Body of pancreas (tissue), 4 donors: ENCODE results near the gene FANCB. TPM values are rescaled to one million over a fixed set of nuclear protein-coding genes. Genes with fewer than 3 reads are reported as not detected.

Source experiments
- ATAC-seq: fragments of 150-250 bp; one replicate; pipeline ENCODE4 v1.9.1; 2016
- DNase-seq, 4 donors: peaks; one replicate each; pipeline ENCODE4 v3.0.0-alpha.2; 2019
- H3K27ac ChIP-seq, 4 donors: fragments of 200-600 bp; sonication (generic); 1 replicate in 3 of 4; 2 replicates in 1 of 4; pipeline versions ENCODE4 v1.5.1 to v1.6.1; 2016 to 2019; ENCODE audit warnings: mild to moderate bottlenecking in 1 of 4, mixed read lengths in 1 of 4, moderate library complexity in 1 of 4
- H3K27me3 ChIP-seq, 2 donors: fragments of 200-600 bp; sonication (generic); one replicate each; pipeline ENCODE4 v1.6.0; 2016; ENCODE audit warnings: mild to moderate bottlenecking in 1 of 2
- H3K36me3 ChIP-seq, 2 donors: fragments of 200-600 bp; sonication (generic); replicated peaks in 1 of 2; 2 replicates each; pipeline ENCODE4 v1.5.1; 2016; ENCODE audit warnings: low read depth in 2 of 2; ENCODE audit not compliant: insufficient read depth in 1 of 2
- H3K4me1 ChIP-seq: fragments of 200-600 bp; sonication (generic); one replicate; pipeline ENCODE4 v1.6.0; 2016
- H3K4me3 ChIP-seq, 2 donors: fragments of 200-600 bp; sonication (generic); 1 replicate in 1 of 2; 2 replicates in 1 of 2; pipeline ENCODE4 v1.5.1; 2016 to 2019
- H3K9me3 ChIP-seq, 3 donors: fragments of 200-600 bp; sonication (generic); 1 replicate in 2 of 3; 2 replicates in 1 of 3; pipeline ENCODE4 v1.5.1; 2016
- CTCF ChIP-seq, 7 experiments: fragments of 450-650 bp in 4 of 7; fragments of 200-600 bp in 3 of 7; sonication (generic) in 3 of 7; IDR thresholded peaks; one replicate each; pipeline ENCODE4 v1.5.1; 2016 to 2019; ENCODE audit warnings: antibody characterized with exemption in 7 of 7
- POLR2A ChIP-seq, 3 donors: fragments of 450-650 bp; IDR thresholded peaks; one replicate each; pipeline ENCODE4 v1.6.1; 2016; ENCODE audit warnings: antibody characterized with exemption in 3 of 3, mild to moderate bottlenecking in 2 of 3
- WGBS, 2 donors: methylation state at CpG; one replicate each; pipeline ENCODE4 v1.1.5; 2017; 5-methylcytosine and 5-hydroxymethylcytosine counted together
- intact Hi-C: fragments of 100-400 bp; cut with DNase I; formaldehyde crosslinking; loops from one replicate; pipeline ENCODE4 v1.15.1; 2023
- total RNA-seq, 2 donors: library from RNA; depleted of rRNA; stranded (reverse); fragments of >200 nt; gene quantifications; one replicate each; pipeline ENCODE4 v1.1.0, GENCODE V29; 2016

The FANCB gene
- total RNA-seq, 2 donors from 2014 or later = 4.4 TPM; not detected in 1

GRCh38 chrX:14832586-14832985, 40.3 kb downstream of the FANCB start:
- Histone ChIP-seq H3K36me3 (no peaks in the 10 kb centered on the region), H3K9me3 (no peaks in the 10 kb centered on the region), H3K4me3 (no peak overlapping the region), H3K27me3 (no peaks in the 10 kb centered on the region), H3K27ac (no peak overlapping the region), H3K4me1 (no peaks in the 10 kb centered on the region)
- intact Hi-C loops = no loop called here
- TF ChIP-seq CTCF (IDR thresholded peaks at IDR 0.05) (no peak), POLR2A (IDR thresholded peaks at IDR 0.05) (no peak)
- no peak for DNase-seq
- ATAC-seq = no peak

DNA sequence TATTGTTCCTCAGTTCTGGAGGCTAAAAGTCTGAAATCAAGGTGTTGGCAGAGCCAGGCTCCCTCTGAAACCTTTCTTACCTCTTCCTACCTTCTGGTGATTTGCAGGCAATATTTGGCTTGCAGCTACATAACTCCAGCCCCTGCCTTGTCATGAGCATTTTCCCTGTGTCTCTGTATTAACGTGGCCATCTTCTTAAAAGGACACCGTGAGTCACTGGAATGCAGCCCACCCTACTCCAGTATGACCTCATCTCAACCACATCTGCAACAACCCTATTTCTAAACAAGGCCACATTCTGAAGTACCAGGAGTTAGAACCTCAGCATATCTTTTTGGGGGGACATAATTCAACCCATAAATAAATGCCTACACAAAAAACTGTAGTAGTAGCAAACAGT, 40.7 kb downstream of the FANCB start:
- TF ChIP-seq POLR2A (IDR thresholded peaks at IDR 0.05) (no peak), CTCF (IDR thresholded peaks at IDR 0.05) (no peak)
- Histone ChIP-seq H3K27ac (no peak overlapping the region), H3K27me3 (no peaks in the 10 kb centered on the region), H3K4me1 (no peaks in the 10 kb centered on the region), H3K9me3 (no peaks in the 10 kb centered on the region), H3K36me3 (no peaks in the 10 kb centered on the region), H3K4me3 (no peak overlapping the region)
- 75 to 82% methylated on average over 2 of the region's 2 CpGs for WGBS, 2 donors
- DNase-seq (no peak), ATAC-seq (no peak)
- intact Hi-C loops = no loop called here

DNA sequence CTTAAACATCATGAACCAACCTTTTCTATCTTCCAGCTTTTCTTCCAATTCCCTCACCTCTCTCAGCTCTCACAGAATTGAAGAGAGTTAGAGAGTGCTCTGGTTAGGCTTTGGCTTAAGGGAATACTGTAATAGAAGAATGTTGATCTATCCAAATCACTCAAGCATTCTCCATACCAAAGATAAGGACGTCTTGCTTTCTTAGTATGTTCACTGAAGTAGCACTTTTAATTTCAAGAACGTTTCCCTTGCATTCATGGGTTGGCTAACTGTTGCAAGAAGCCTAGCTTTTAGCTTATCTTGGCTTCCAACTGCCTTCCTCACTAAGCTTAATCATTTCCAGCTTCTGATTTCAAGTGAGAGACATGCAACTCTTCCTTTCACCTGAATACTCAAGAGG, 43.2 kb downstream of the FANCB start:
- H3K27ac ChIP-seq = no peak overlapping the region
- H3K27me3 ChIP-seq = no peaks in the 10 kb centered on the region
- no peaks in the 10 kb centered on the region for H3K4me1 ChIP-seq
- TF ChIP-seq POLR2A (IDR thresholded peaks at IDR 0.05) (no peak), CTCF (IDR thresholded peaks at IDR 0.05) (no peak)
- ATAC-seq (no peak), DNase-seq (no peak)
- intact Hi-C loops = no loop called here
- WGBS, 2 donors = 88 to 94% methylated on average over 2 of the region's 2 CpGs
- H3K36me3 ChIP-seq = no peaks in the 10 kb centered on the region
- H3K4me3 ChIP-seq = no peak overlapping the region
- no peaks in the 10 kb centered on the region for H3K9me3 ChIP-seq

DNA sequence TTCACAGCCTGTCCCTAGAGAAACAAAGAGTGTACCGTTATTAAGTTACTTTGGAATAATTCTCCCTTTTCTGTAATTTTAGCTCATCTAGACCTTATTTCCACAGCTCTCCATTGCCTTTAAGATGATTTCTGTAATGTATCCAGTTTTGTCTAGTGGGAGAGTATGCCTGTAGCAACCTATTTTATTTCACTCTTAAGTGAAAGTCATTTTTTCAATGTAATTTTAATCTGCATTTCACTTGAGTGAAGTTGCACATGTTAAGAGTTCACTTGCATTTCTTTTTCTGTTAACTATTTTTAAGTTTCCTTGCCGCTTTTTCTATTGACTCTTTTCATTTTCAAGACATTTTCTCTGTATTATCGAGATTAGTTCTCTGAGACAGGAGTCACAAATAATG, 46.5 kb downstream of the FANCB start:
- Histone ChIP-seq H3K4me3 (no peak overlapping the region), H3K4me1 (no peaks in the 10 kb centered on the region), H3K27ac (no peak overlapping the region), H3K36me3 (no peaks in the 10 kb centered on the region), H3K9me3 (no peaks in the 10 kb centered on the region), H3K27me3 (no peaks in the 10 kb centered on the region)
- DNase-seq (no peak), ATAC-seq (no peak)
- TF ChIP-seq CTCF (IDR thresholded peaks at IDR 0.05) (no peak), POLR2A (IDR thresholded peaks at IDR 0.05) (no peak)
- 76 to 82% methylated on average over 3 of the region's 3 CpGs for WGBS, 2 donors
- intact Hi-C loops = no loop called here

- ATAC-seq (no peak), DNase-seq (no peak)
- intact Hi-C loops = no loop called here
- Histone ChIP-seq H3K9me3 (no peaks in the 10 kb centered on the region), H3K27ac (no peak overlapping the region), H3K4me1 (no peaks in the 10 kb centered on the region), H3K36me3 (no peaks in the 10 kb centered on the region), H3K4me3 (no peak overlapping the region), H3K27me3 (no peaks in the 10 kb centered on the region)
- TF ChIP-seq CTCF (IDR thresholded peaks at IDR 0.05) = no peak
These were observed 47.0 kb downstream of the FANCB start for GRCh38 chrX:14825851-14826250.
